Activated CD4-positive, alpha-beta T cell treated with anti-CD3 and anti-CD28 coated beads, Interleukin-2, amount 10 ng/mL, durations not matched to agents 7 days and 5 days (primary cell): ENCODE results near the gene NT5C3B. TPM values are rescaled to one million over a fixed set of nuclear protein-coding genes. Genes with fewer than 3 reads are reported as not detected.
"Not testable (repeated sequence)": the region's sequence is repeated elsewhere in the genome, so short reads cannot be mapped to it uniquely, and the experiment has no call there.

Experiments used
- CTCF ChIA-PET: fragments of 350-600 bp; sonication (Branson Sonifier 250); formaldehyde crosslinking; loops from one replicate; lab custom pipeline; 2021; ENCODE audit warnings: antibody characterized with exemption; lab: Charles Lee
- POLR2A ChIA-PET: fragments of 350-600 bp; sonication (Branson Sonifier 250); formaldehyde crosslinking; loops from one replicate; lab custom pipeline; 2021; ENCODE audit warnings: antibody characterized with exemption; lab: Charles Lee
- DNase-seq: peaks from one replicate; pipeline ENCODE4 v3.0.0-alpha.2; 2020
- H3K27ac Mint-ChIP-seq: one replicate; pipeline ENCODE4 v1.8.0; 2021; ENCODE audit warnings: mild to moderate bottlenecking, moderate library complexity, mixed read lengths
- H3K27me3 Mint-ChIP-seq: one replicate; pipeline ENCODE4 v1.8.0; 2021; ENCODE audit warnings: mixed read lengths
- H3K36me3 Mint-ChIP-seq: one replicate; pipeline ENCODE4 v1.8.0; 2021; ENCODE audit warnings: low read depth, mixed read lengths
- H3K4me1 Mint-ChIP-seq: one replicate; pipeline ENCODE4 v1.8.0; 2021; ENCODE audit warnings: mixed read lengths
- H3K4me3 Mint-ChIP-seq: one replicate; pipeline ENCODE4 v1.8.0; 2021; ENCODE audit warnings: mild to moderate bottlenecking, moderate library complexity, mixed read lengths
- H3K9me3 Mint-ChIP-seq: one replicate; pipeline ENCODE4 v1.8.0; 2021; ENCODE audit warnings: mixed read lengths
- total RNA-seq, 2 experiments: library from RNA; stranded (reverse); gene quantifications; one replicate each; pipeline ENCODE4 v1.2.3, GENCODE V29; 2021

Gene NT5C3B
- total RNA-seq, 2 experiments from 2014 or later, result 13.7 to 17.7 TPM

DNA sequence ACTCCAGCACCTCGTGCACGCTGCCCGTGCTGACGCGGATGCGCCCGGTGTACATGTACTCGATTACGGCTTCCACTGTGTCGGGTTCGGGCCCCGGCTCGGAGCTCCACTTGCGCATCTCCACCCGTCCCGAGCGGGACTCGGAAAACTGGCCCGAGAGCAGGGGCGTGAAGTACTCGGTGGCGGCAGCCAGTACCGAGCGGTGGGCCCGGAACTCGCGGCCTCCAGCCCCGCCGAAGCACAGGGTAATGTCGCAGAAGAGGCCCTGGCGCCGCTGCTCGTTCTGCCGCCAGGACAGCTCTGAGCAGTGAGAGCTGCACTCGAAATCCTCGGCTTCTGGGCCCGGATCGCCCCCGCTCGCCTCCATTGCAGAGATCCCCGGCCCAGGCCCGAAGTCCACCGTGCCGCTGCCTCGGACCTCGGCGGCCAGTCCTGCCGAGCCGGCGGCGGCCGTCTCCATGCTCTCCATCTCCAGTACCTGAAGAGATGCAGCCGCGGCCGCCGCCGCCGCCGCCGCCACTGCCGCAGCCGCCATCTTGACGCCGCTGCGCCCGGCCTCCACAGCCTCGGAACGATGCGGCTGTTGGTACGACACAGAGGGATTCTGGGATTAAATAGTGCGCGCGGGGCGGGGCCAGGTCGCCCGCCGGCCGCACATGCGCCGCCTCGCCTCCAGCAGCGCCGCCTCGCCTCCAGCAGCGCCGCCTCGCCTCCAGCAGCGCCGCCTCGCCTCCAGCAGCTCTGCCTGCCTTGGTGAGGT lies 29.0 kb upstream of the NT5C3B start, which contains the start of gene KLHL11:
Gene KLHL11, minus strand, starts transcription at position 588 of the 760 bp plus-strand sequence. Its CDS starts 53 bp downstream, at position 535.
- CTCF ChIA-PET, result interaction anchor here (0.6 to 1.2 kb wide), 7 partner anchors 13 to 149 kb away, joined by 3 to 5 read pairs (median 3); partner anchors contain the start of genes ACLY and ODAD4
- no peak within 1 kb of the TSS for H3K27ac Mint-ChIP-seq

DNA sequence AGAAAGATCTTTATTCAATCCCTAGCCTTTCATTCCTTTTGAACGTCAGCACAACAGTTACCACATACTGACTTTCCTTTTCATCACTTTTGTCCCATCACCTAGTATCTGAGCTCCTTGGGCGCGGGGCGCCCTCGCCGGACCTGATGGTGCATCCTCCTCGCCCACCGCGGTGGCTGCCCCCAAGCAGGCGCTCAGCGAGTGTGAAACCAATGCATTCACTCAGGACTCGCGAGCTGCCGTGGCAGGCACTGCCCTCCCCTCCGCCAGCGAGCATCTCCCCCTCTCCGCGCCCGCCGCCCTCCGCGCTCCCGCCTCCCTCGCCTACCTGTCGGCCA lies 28.4 kb upstream of the NT5C3B start:
- Mint-ChIP-seq H3K9me3 (no peaks in the 10 kb centered on the region), H3K4me3 (no peak overlapping the region)
- DNase-seq, result no peak

More for the DNA sequence above, 29.0 kb upstream of the NT5C3B start, which contains the start of gene KLHL11:
- no peak within 1 kb of the TSS for H3K4me3 Mint-ChIP-seq
- POLR2A ChIA-PET, result no interaction called here
- no peaks in the 10 kb centered on the region for H3K27me3 Mint-ChIP-seq
- H3K4me1 Mint-ChIP-seq, result peaks cover 32% of the 10 kb centered on the region
- DNase-seq, result peak; percentile 89
- H3K9me3 Mint-ChIP-seq, result no peaks in the 10 kb centered on the region
- H3K36me3 Mint-ChIP-seq, result peaks cover 20% of the 10 kb centered on the region

DNA sequence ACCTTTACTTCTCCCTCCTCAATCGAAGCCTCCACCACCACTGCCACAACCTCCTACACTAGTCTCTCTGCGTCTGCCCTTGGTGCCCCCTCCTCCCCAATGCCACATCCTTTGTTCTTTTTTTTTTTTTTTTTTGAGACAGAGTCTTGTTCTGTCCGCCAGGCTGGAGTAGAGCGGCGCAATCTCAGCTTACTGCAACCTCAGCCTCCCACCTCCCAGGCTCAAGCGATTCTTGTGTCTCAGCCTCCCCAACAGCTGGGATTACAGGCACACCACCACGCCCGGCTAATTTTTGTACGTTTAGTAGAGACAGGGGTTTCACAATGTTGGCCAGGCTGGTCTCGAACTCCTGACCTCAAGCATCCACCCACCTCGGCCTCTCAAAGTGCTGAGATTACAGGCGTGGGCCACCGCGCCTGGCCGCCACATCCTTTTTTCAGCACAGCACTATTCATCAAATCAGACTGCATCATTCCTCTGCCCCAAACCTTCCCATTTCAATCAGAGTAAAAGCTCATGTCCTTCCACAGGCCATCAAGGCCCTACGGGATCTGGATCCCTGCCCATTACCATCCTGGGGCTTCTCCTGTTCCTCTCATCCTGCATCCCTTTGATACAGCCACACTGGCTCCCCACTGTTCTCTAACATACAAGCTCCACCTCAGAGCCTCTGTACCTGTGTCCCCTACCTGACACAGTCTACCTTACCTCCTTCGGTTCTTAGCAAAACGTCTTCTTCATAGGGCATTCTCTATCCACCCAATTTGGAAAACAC lies 27.2 kb upstream of the NT5C3B start:
- POLR2A ChIA-PET, result interaction anchor here (0.6 kb wide), 1 partner anchor 103 kb away, joined by 3 read pairs; no protein-coding TSS in a partner anchor
- peak; percentile 33 for DNase-seq
- no peak overlapping the region for H3K27ac Mint-ChIP-seq
- no peak overlapping the region for H3K4me3 Mint-ChIP-seq
- H3K36me3 Mint-ChIP-seq, result peaks cover 13% of the 10 kb centered on the region
- no peaks in the 10 kb centered on the region for H3K9me3 Mint-ChIP-seq
- no peaks in the 10 kb centered on the region for H3K27me3 Mint-ChIP-seq
- CTCF ChIA-PET, result interaction anchor here (1.0 kb wide), 2 partner anchors 11 to 38 kb away, joined by 3 read pairs; no protein-coding TSS in a partner anchor
- H3K4me1 Mint-ChIP-seq, result peaks cover 22% of the 10 kb centered on the region

More for the DNA sequence above, 28.4 kb upstream of the NT5C3B start:
- H3K4me1 Mint-ChIP-seq, result peaks cover 33% of the 10 kb centered on the region
- H3K36me3 Mint-ChIP-seq, result peaks cover 17% of the 10 kb centered on the region
- no peaks in the 10 kb centered on the region for H3K27me3 Mint-ChIP-seq
- POLR2A ChIA-PET, result no interaction called here
- H3K27ac Mint-ChIP-seq, result no peak overlapping the region
- CTCF ChIA-PET, result interaction anchor here (0.7 to 1.2 kb wide), 4 partner anchors 13 to 148 kb away, joined by 3 to 5 read pairs (median 3); partner anchors contain the start of gene ACLY

DNA sequence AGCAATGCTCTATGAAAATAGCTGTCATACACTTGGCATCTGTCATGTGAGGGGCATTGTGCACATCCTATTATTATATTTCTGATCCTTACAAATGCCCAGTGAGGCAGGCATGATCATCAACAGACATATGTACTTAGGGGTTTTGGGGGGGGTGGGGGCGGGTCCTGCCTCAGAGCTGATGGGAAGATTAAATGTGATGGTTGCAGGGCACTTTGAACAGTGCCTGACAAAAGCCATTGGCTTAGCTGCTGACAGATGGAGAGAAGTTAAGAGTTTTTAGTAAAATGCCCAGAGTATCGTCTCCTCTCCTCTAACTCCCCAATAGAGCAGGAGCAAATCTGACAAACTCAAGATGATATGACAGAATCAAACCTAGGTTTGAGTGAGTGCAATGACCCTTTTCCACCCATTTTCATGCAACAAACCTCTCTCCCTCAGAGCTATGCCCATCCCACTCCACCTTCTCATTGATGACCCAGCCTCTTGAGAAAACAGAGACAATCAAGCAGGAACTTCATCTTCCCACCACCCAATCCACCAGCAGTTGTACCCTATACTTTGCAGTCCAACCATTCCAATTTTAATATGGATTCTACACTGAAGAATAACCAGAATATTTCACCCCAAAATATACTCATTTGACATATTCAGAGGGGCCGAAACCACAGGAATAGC lies 24.4 kb upstream of the NT5C3B start:
- Mint-ChIP-seq H3K27ac (no peak overlapping the region), H3K36me3 (no peaks in the 10 kb centered on the region), H3K9me3 (no peaks in the 10 kb centered on the region), H3K4me1 (peaks cover 10% of the 10 kb centered on the region), H3K27me3 (no peaks in the 10 kb centered on the region), H3K4me3 (no peak overlapping the region)
- no peak for DNase-seq
- CTCF ChIA-PET, result interaction anchor here (2.0 kb wide), 1 partner anchor 11 kb away, joined by 7 read pairs; no protein-coding TSS in a partner anchor
- POLR2A ChIA-PET, result no interaction called here

DNA sequence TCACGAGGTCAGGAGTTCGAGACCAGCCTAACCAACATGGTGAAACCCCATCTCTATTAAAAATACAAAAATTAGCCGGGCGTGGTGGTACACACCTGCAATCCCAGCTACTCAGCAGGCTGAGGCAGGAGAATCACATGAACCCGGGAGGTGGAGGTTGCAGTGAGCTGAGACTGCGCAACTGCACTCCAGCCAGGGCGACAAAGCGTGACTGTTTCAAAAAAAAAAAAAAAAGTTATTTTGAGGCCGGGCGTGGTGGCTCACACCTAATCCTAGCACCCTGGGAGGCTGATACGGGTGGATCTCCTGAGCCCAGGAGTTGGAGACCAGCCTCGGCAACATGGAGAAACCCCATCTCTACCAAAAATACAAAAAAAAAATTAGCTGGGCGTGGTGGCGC lies 15.3 kb upstream of the NT5C3B start:
- H3K36me3 Mint-ChIP-seq, result peaks cover 20% of the 10 kb centered on the region
- H3K27me3 Mint-ChIP-seq, DNase-seq, POLR2A ChIA-PET, H3K9me3 Mint-ChIP-seq, H3K27ac Mint-ChIP-seq, H3K4me1 Mint-ChIP-seq, H3K4me3 Mint-ChIP-seq: not testable (repeated sequence)
- CTCF ChIA-PET, result interaction anchor here (0.7 to 1.1 kb wide), 3 partner anchors 9 to 49 kb away, joined by 3 read pairs; no protein-coding TSS in a partner anchor

DNA sequence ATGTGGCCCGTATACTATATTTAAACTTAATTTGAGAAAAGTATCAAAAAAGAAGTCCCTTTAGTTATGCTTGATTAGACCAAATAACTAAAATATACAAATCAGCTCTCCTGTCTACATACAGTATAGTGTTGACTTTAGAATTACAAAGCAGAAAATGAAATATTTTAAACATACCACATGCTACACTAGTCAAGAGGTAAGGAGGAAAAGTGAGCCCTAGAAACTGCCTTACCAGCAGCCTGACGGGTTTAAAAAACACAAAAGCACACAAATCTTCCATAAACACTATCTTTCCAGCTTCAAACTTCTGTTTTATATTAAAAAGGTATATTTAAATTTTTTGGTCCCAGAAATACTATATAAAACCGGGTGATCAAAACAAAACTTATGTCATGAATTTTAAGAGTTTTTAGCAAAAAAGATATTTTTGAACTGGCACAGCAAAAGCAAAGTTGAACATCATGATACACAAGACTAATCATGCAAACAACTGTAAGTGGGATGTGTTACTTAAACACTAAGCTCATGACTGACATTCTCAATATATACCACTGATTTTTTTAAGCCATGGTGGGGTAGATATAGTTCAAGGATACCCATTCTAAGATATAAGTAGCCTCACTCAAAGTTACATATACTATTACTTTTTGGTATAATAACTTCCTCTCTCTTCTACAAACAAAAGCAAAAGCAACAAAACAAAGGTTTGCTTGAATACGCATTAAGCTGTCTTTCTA lies 13.4 kb upstream of the NT5C3B start:
- no peak for DNase-seq
- Mint-ChIP-seq H3K36me3 (peaks cover 14% of the 10 kb centered on the region), H3K4me3 (no peak overlapping the region), H3K4me1 (peaks cover 10% of the 10 kb centered on the region), H3K27me3 (no peaks in the 10 kb centered on the region), H3K9me3 (no peaks in the 10 kb centered on the region), H3K27ac (no peak overlapping the region)
- ChIA-PET CTCF (interaction anchor here (0.7 to 1.9 kb wide), 3 partner anchors 10 to 18 kb away, joined by 3 to 7 read pairs (median 3); no protein-coding TSS in a partner anchor), POLR2A (no interaction called here)

DNA sequence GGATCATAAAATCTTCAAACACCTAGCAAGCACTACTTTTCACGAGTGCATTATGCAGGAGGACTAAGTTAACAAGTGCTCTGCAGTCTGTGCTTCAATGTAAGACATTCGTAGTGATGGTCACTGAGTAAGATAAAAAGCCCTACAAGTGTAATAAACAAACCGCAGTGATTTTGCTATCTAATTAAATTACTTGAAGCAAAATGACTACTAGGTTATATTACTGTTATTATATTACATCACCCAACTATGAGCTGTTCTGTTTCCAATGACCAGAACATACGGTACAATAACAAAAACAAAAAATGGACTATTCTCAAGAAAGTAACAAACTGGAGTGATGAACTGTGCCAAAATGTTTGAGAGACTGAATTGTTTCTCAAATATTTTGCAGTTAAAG lies 12.8 kb upstream of the NT5C3B start:
- ChIA-PET CTCF (interaction anchor here (0.8 to 1.9 kb wide), 3 partner anchors 10 to 86 kb away, joined by 3 to 7 read pairs (median 3); no protein-coding TSS in a partner anchor), POLR2A (no interaction called here)
- no peak overlapping the region for H3K27ac Mint-ChIP-seq
- no peak overlapping the region for H3K4me3 Mint-ChIP-seq
- no peak for DNase-seq
- H3K4me1 Mint-ChIP-seq, result peaks cover 10% of the 10 kb centered on the region
- peaks cover 10% of the 10 kb centered on the region for H3K36me3 Mint-ChIP-seq
- H3K27me3 Mint-ChIP-seq, result no peaks in the 10 kb centered on the region
- H3K9me3 Mint-ChIP-seq, result no peaks in the 10 kb centered on the region

DNA sequence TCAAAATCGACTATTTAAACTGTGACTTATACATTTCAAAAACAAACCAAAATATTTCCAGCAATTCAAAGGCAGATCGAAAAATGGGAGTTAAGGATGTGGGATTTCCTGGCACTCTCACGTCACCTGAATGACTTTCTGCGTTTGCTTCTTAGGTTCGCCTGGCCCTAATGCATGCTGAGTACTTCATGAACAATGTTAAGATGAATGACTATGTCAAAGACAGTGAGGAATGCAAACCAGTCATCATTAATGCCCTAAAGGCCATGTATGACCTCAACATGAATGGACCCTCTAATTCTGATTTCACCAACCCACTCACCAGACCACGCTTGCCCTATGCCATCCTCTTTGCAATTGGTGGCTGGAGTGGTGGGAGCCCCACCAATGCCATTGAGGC lies 8.9 kb upstream of the NT5C3B start:
- Mint-ChIP-seq H3K4me3 (no peak overlapping the region), H3K4me1 (peaks cover under 1% of the 10 kb centered on the region), H3K9me3 (no peaks in the 10 kb centered on the region), H3K27me3 (no peaks in the 10 kb centered on the region), H3K27ac (no peak overlapping the region), H3K36me3 (no peaks in the 10 kb centered on the region)
- POLR2A ChIA-PET, result no interaction called here
- CTCF ChIA-PET, result no interaction called here
- no peak for DNase-seq

DNA sequence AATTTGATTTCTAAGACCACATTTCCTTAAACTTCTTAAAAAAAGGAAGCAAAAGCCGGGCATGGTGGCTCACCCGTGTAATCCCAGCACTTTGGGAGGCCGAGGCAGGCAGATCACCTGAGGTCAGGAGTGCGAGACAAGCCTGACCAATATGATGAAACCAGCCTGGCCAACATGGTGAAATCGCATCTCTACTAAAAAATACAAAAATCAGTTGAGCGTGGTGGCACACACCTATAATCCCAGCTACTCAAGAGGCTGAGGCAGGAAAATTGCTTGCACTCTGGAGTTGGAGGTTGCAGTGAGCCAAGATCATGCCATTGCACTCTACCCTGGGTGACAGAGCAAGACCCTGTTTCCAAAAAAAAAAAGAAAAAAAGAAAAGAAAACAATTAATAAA lies 4.7 kb upstream of the NT5C3B start:
- DNase-seq, H3K27ac Mint-ChIP-seq, H3K27me3 Mint-ChIP-seq, H3K36me3 Mint-ChIP-seq, POLR2A ChIA-PET, CTCF ChIA-PET, H3K4me3 Mint-ChIP-seq, H3K4me1 Mint-ChIP-seq, H3K9me3 Mint-ChIP-seq: not testable (repeated sequence)

DNA sequence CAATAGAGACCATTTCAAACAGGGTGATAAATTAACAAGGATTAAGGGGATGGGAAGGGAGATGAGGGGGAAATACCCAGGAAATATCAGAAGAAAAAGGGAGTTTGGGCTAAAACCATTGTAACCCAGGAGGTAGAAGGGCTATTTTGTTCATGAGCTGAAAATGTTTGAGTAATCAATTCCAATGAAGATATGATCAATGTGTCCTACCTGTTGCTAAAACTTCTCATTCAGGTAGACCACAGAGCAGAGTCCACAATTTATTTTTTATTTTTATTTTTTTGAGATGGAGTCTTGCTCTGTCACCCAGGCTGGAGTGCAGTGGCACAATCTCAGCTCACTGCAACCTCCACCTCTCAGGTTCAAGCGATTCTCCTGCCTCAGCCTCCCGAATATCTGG lies 3.4 kb upstream of the NT5C3B start:
- DNase-seq, H3K4me3 Mint-ChIP-seq, H3K36me3 Mint-ChIP-seq, H3K9me3 Mint-ChIP-seq, H3K27ac Mint-ChIP-seq, POLR2A ChIA-PET, H3K27me3 Mint-ChIP-seq: not testable (repeated sequence)
- CTCF ChIA-PET, result interaction anchor here (0.6 to 0.7 kb wide), 3 partner anchors 13 to 1358 kb away, joined by 3 to 5 read pairs (median 3); no protein-coding TSS in a partner anchor
- H3K4me1 Mint-ChIP-seq, result peaks cover 16% of the 10 kb centered on the region

DNA sequence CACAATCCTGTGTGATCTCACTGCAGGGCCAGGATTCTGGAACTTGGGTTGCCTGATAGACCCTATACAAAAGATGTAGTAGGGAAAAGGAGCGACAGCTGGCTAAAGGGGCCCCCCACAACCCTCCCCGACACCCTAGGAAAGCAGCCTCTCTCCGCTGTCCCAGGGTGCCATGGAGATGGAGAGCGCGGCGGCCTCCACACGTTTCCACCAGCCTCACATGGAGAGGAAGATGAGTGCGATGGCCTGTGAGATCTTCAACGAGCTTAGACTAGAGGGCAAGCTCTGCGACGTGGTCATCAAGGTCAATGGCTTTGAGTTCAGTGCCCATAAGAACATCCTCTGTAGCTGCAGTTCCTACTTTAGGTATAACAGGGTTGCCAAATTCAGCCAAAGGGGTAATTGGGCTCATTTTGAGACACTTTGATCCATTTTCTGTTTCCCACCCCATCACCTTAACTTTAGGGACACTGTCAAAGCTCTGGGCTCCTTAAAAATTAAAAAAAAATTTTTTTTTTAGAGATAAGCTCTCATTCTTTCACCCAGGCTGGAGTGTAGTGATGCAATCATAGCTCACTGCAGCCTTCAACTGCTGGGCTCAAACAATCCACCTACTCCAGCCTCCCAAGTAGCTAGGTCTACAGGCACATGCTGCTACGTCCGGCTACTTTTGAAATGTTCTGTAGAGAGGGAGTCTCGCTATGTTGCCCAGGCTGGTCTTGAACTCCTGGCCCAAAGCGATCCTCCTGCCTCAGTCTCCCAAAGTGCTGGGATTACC lies 1.9 kb upstream of the NT5C3B start, which contains the start of gene KLHL10:
Gene KLHL10, plus strand, starts transcription at position 65 of the 778 bp plus-strand sequence. Its CDS starts 108 bp downstream, at position 173.
- H3K27ac Mint-ChIP-seq, result peak within 1 kb of the TSS; percentile 50
- H3K4me1 Mint-ChIP-seq, result peaks cover 16% of the 10 kb centered on the region
- H3K4me3 Mint-ChIP-seq, result peak within 1 kb of the TSS; percentile 76
- H3K9me3 Mint-ChIP-seq, result no peaks in the 10 kb centered on the region
- CTCF ChIA-PET, result interaction anchor here (0.6 to 1.1 kb wide), 7 partner anchors 11 to 1092 kb away, joined by 3 read pairs; partner anchors contain the start of gene CNP
- peaks cover 4% of the 10 kb centered on the region for H3K36me3 Mint-ChIP-seq
- no peak for DNase-seq
- H3K27me3 Mint-ChIP-seq, result peaks cover 3% of the 10 kb centered on the region
- POLR2A ChIA-PET, result no interaction called here
